Esophagus muscularis mucosa (tissue), 4 donors: ENCODE results near the gene SEMA3D. TPM values are rescaled to one million over a fixed set of nuclear protein-coding genes. Genes with fewer than 3 reads are reported as not detected.

ENCODE experiments used
- DNase-seq: peaks from one replicate; pipeline ENCODE4 v3.0.0-alpha.2; 2017; ENCODE audit errors: extremely low spot score
- H3K27ac ChIP-seq, 4 donors: fragments of 200-600 bp; sonication (generic); replicated peaks in 1 of 4; 1 replicate in 3 of 4; 2 replicates in 1 of 4; pipeline ENCODE4 v1.5.1; 2016 to 2019; ENCODE audit warnings: mild to moderate bottlenecking in 1 of 4
- H3K27me3 ChIP-seq, 4 donors: fragments of 200-600 bp; sonication (generic); one replicate each; pipeline versions ENCODE4 v1.5.1 to v1.6.0; 2016 to 2019
- H3K36me3 ChIP-seq, 4 donors: fragments of 200-600 bp; sonication (generic); one replicate each; pipeline ENCODE4 v1.5.1; 2016 to 2019
- H3K4me1 ChIP-seq, 4 donors: fragments of 200-600 bp; sonication (generic); one replicate each; pipeline ENCODE4 v1.5.1; 2016 to 2019
- H3K4me3 ChIP-seq, 4 donors: fragments of 200-600 bp; sonication (generic); 1 replicate in 2 of 4; 2 replicates in 2 of 4; pipeline ENCODE4 v1.5.1; 2016 to 2019; ENCODE audit warnings: mild to moderate bottlenecking in 4 of 4, moderate library complexity in 1 of 4
- H3K9me3 ChIP-seq, 4 donors: fragments of 200-600 bp; sonication (generic); 1 replicate in 3 of 4; 2 replicates in 1 of 4; pipeline ENCODE4 v1.5.1; 2016 to 2019
- CTCF ChIP-seq, 3 experiments: fragments of 200-600 bp in 2 of 3; fragments of 450-650 bp in 1 of 3; sonication (generic) in 2 of 3; IDR thresholded peaks; one replicate each; pipeline ENCODE4 v1.5.1; 2017 to 2019; ENCODE audit warnings: antibody characterized with exemption in 3 of 3, mild to moderate bottlenecking in 2 of 3, moderate library complexity in 1 of 3
- EP300 ChIP-seq: sonication (generic); formaldehyde crosslinking; IDR thresholded peaks from one replicate; pipeline ENCODE4 v1.6.1; 2017; ENCODE audit warnings: antibody characterized with exemption
- POLR2A ChIP-seq: fragments of 450-650 bp; IDR thresholded peaks from one replicate; pipeline ENCODE4 v1.6.1; 2017; ENCODE audit warnings: antibody characterized with exemption, moderate library complexity, mild to moderate bottlenecking, low read depth
- POLR2AphosphoS5 ChIP-seq, 2 donors: sonication (generic); formaldehyde crosslinking; IDR thresholded peaks; one replicate each; pipeline ENCODE4 v1.6.1; 2017; ENCODE audit warnings: antibody characterized with exemption in 2 of 2
- whole genome bisulfite sequencing: methylation state at CpG from one replicate; pipeline ENCODE4 v1.1.5; 2018; 5-methylcytosine and 5-hydroxymethylcytosine counted together
- intact Hi-C: fragments of 100-400 bp; cut with DNase I; formaldehyde crosslinking; loops from one replicate; pipeline ENCODE4 v1.15.1; 2023
- total RNA-seq, 4 donors: library from RNA; depleted of rRNA; stranded (reverse); fragments of >200 nt; gene quantifications; one replicate each; pipeline versions ENCODE4 v1.1.0 to v1.2.1, GENCODE V29; 2016

The SEMA3D gene
- total RNA-seq, 4 donors from 2014 or later: 0.42 to 2.2 (median 1.4) TPM

GRCh38 chr7:85038466-85038865 lies 148.4 kb downstream of the SEMA3D start:
- no peak for DNase-seq
- peaks cover 0 to 5% (median 0%) of the 10 kb centered on the region in 4 donors for H3K27me3 ChIP-seq
- no peak for TF ChIP-seq POLR2A
- no peak for TF ChIP-seq POLR2AphosphoS5 (IDR thresholded peaks at IDR 0.05)
- TF ChIP-seq CTCF (IDR thresholded peaks at IDR 0.05): no peak
- TF ChIP-seq EP300: no peak
- H3K27ac ChIP-seq: no peak overlapping the region
- 58% methylated on average over 2 of the region's 2 CpGs for WGBS
- intact Hi-C loops: no loop called here
- H3K9me3 ChIP-seq: no peaks in the 10 kb centered on the region
- H3K4me3 ChIP-seq: no peak overlapping the region
- H3K4me1 ChIP-seq: no peaks in the 10 kb centered on the region
- H3K36me3 ChIP-seq: no peaks in the 10 kb centered on the region

- H3K27me3 ChIP-seq: no peaks in the 10 kb centered on the region
- intact Hi-C loops: no loop called here
- WGBS: 75% methylated on average over 7 of the region's 7 CpGs
Measured at GRCh38 chr7:85033263-85033662, 153.6 kb downstream of the SEMA3D start.

GRCh38 chr7:85031475-85031874 lies 155.4 kb downstream of the SEMA3D start:
- H3K9me3 ChIP-seq: no peaks in the 10 kb centered on the region
- no peak for DNase-seq
- 83% methylated on average over 3 of the region's 3 CpGs for WGBS
- H3K27me3 ChIP-seq: no peaks in the 10 kb centered on the region
- no peak overlapping the region for H3K4me3 ChIP-seq
- no peaks in the 10 kb centered on the region for H3K4me1 ChIP-seq
- H3K27ac ChIP-seq: no peak overlapping the region
- no peaks in the 10 kb centered on the region for H3K36me3 ChIP-seq
- intact Hi-C loops: no loop called here
- no peak for TF ChIP-seq CTCF (IDR thresholded peaks at IDR 0.05)
- no peak for TF ChIP-seq EP300
- no peak for TF ChIP-seq POLR2A
- no peak for TF ChIP-seq POLR2AphosphoS5 (IDR thresholded peaks at IDR 0.05)

More at GRCh38 chr7:85033263-85033662, 153.6 kb downstream of the SEMA3D start:
- H3K4me3 ChIP-seq: no peak overlapping the region
- no peak overlapping the region for H3K27ac ChIP-seq
- DNase-seq: no peak
- H3K4me1 ChIP-seq: no peaks in the 10 kb centered on the region
- TF ChIP-seq POLR2A (no peak), POLR2AphosphoS5 (IDR thresholded peaks at IDR 0.05) (no peak), EP300 (no peak), CTCF (IDR thresholded peaks at IDR 0.05) (no peak)
- H3K36me3 ChIP-seq: no peaks in the 10 kb centered on the region
- no peaks in the 10 kb centered on the region for H3K9me3 ChIP-seq

GRCh38 chr7:85030893-85031292 lies 156.0 kb downstream of the SEMA3D start:
- Histone ChIP-seq H3K36me3 (no peaks in the 10 kb centered on the region), H3K27ac (no peak overlapping the region), H3K9me3 (no peaks in the 10 kb centered on the region), H3K4me3 (no peak overlapping the region), H3K4me1 (no peaks in the 10 kb centered on the region), H3K27me3 (no peaks in the 10 kb centered on the region)
- no peak for DNase-seq
- no peak for TF ChIP-seq EP300
- TF ChIP-seq POLR2A: no peak
- TF ChIP-seq POLR2AphosphoS5 (IDR thresholded peaks at IDR 0.05): no peak
- peak; percentile 32 to 54 (median 50) for TF ChIP-seq CTCF (IDR thresholded peaks at IDR 0.05)
- intact Hi-C loops: no loop called here

- TF ChIP-seq CTCF (IDR thresholded peaks at IDR 0.05) (no peak), POLR2A (no peak)
- intact Hi-C loops: loop anchor here (10.0 kb wide), 1 partner anchor 831 kb away; the partner anchor contains the start of gene SEMA3A
- no peaks in the 10 kb centered on the region for H3K27me3 ChIP-seq
- no peaks in the 10 kb centered on the region for H3K36me3 ChIP-seq
- 68% methylated on average over 3 of the region's 3 CpGs for WGBS
- no peak overlapping the region for H3K27ac ChIP-seq
- no peak overlapping the region for H3K4me3 ChIP-seq
- H3K9me3 ChIP-seq: no peaks in the 10 kb centered on the region
- peaks cover 0 to 7% (median 2%) of the 10 kb centered on the region in 4 donors for H3K4me1 ChIP-seq
- DNase-seq: no peak
Measured at GRCh38 chr7:85025312-85025756, 161.5 kb downstream of the SEMA3D start.
